HepG2 (cell line): ENCODE results near the gene HECA. TPM values are rescaled to one million over a fixed set of nuclear protein-coding genes. Genes with fewer than 3 reads are reported as not detected.

Experiments used
- ELF1 ChIP-seq: sonication (generic); formaldehyde crosslinking; IDR thresholded peaks from 2 replicates; pipeline ENCODE4 v1.4.0; 2020; ENCODE audit warnings: missing genetic modification reagents
- FOSL1 ChIP-seq: sonication (generic); formaldehyde crosslinking; IDR thresholded peaks from 2 replicates; pipeline ENCODE4 v1.9.0; 2021; ENCODE audit warnings: missing genetic modification reagents, borderline replicate concordance
- FOXC1 ChIP-seq: sonication (generic); formaldehyde crosslinking; IDR thresholded peaks from 2 replicates; pipeline ENCODE4 v1.8.0; 2022; ENCODE audit warnings: mild to moderate bottlenecking, missing genetic modification reagents, borderline replicate concordance
- NFE2L2 ChIP-seq: fragments of 150-350 bp; IDR thresholded peaks from 2 replicates; pipeline ENCODE4 v1.6.1; 2014; ENCODE audit warnings: low read length
- NR2F6 ChIP-seq, 2 experiments: IDR thresholded peaks; 2 replicates each; pipeline ENCODE4 v1.6.1; 2016; ENCODE audit warnings: antibody characterized with exemption in 1 of 2, mild to moderate bottlenecking in 1 of 2
- SOX6 ChIP-seq, 2 experiments: fragments of 450-650 bp in 1 of 2; sonication (generic) in 1 of 2; formaldehyde crosslinking in 1 of 2; IDR thresholded peaks; 2 replicates each; pipeline versions ENCODE4 v1.4.0 to v1.6.1; 2017 to 2020; ENCODE audit warnings: antibody characterized with exemption in 1 of 2, mild to moderate bottlenecking in 1 of 2, missing genetic modification reagents in 1 of 2
- ZNF230 ChIP-seq: sonication (generic); formaldehyde crosslinking; IDR thresholded peaks from 2 replicates; pipeline ENCODE4 v1.4.0; 2020; ENCODE audit warnings: mild to moderate bottlenecking, missing genetic modification reagents
- ZNF264 ChIP-seq: sonication (generic); formaldehyde crosslinking; IDR thresholded peaks from 2 replicates; pipeline ENCODE4 v1.4.0; 2020; ENCODE audit warnings: missing genetic modification reagents
- ZNF296 ChIP-seq: sonication (generic); formaldehyde crosslinking; conservative IDR thresholded peaks from 2 replicates; pipeline ENCODE4 v1.5.0; 2020; ENCODE audit warnings: mild to moderate bottlenecking, missing genetic modification reagents
- ZNF780A ChIP-seq: sonication (generic); formaldehyde crosslinking; IDR thresholded peaks from 2 replicates; pipeline ENCODE4 v1.8.0; 2022; ENCODE audit warnings: mild to moderate bottlenecking, missing genetic modification reagents, moderate library complexity
- polyA plus RNA-seq, 8 experiments: library from polyadenylated mRNA; depleted of rRNA in 3 of 8; stranded (reverse) in 7 of 8; unstranded in 1 of 8; fragments of >200 nt; fragmentation: Illumina TruSeq in 4 of 8; extraction: Trizol in 4 of 8; gene quantifications; 2 replicates each; pipeline versions ENCODE4 v1.2.1 to v1.2.3, GENCODE V29; 2011 to 2016; ENCODE audit warnings: low read depth in 4 of 8, missing spikeins in 1 of 8, mixed read lengths in 1 of 8; ENCODE audit not compliant: insufficient read depth in 1 of 8
- total RNA-seq, 5 experiments: library from RNA; depleted of rRNA; stranded (reverse); fragments of >200 nt; fragmentation: Illumina TruSeq; extraction: Trizol; gene quantifications; 2 replicates each; pipeline ENCODE4 v1.2.3, GENCODE V29; 2016; ENCODE audit warnings: low read depth in 1 of 5
- TF ChIP-seq, protein P1 (sequence below): IDR thresholded peaks from 2 replicates; pipeline ENCODE4 v1.6.1; 2016; ENCODE audit warnings: low read depth, control low read depth
- TF ChIP-seq, protein P2 (sequence below): sonication (generic); formaldehyde crosslinking; IDR thresholded peaks from 2 replicates; pipeline ENCODE4 v1.8.1; 2022; ENCODE audit warnings: low read depth, mild to moderate bottlenecking, missing genetic modification reagents
- TF ChIP-seq, protein P3 (sequence below): sonication (generic); formaldehyde crosslinking; conservative IDR thresholded peaks from 2 replicates; pipeline ENCODE4 v1.8.0; 2022; ENCODE audit warnings: missing genetic modification reagents
- TF ChIP-seq, protein P4 (sequence below): sonication (generic); formaldehyde crosslinking; IDR thresholded peaks from 2 replicates; pipeline ENCODE4 v1.8.1; 2023; ENCODE audit warnings: mild to moderate bottlenecking, missing genetic modification reagents
- TF ChIP-seq, protein P5 (sequence below): sonication (generic); formaldehyde crosslinking; IDR thresholded peaks from 2 replicates; pipeline ENCODE4 v1.5.1; 2020; ENCODE audit warnings: mild to moderate bottlenecking, missing genetic modification reagents, moderate library complexity
- TF ChIP-seq, protein P6 (sequence below): sonication (generic); IDR thresholded peaks from 2 replicates; pipeline ENCODE4 v1.6.1; 2016; ENCODE audit warnings: low read depth, borderline replicate concordance

The HECA gene
- total and polyA plus RNA-seq, 2 of the 13 experiments (the other 11 are each of a cell fraction or from before 2014, with no cell fraction given): 0.18 to 0.49 TPM

DNA sequence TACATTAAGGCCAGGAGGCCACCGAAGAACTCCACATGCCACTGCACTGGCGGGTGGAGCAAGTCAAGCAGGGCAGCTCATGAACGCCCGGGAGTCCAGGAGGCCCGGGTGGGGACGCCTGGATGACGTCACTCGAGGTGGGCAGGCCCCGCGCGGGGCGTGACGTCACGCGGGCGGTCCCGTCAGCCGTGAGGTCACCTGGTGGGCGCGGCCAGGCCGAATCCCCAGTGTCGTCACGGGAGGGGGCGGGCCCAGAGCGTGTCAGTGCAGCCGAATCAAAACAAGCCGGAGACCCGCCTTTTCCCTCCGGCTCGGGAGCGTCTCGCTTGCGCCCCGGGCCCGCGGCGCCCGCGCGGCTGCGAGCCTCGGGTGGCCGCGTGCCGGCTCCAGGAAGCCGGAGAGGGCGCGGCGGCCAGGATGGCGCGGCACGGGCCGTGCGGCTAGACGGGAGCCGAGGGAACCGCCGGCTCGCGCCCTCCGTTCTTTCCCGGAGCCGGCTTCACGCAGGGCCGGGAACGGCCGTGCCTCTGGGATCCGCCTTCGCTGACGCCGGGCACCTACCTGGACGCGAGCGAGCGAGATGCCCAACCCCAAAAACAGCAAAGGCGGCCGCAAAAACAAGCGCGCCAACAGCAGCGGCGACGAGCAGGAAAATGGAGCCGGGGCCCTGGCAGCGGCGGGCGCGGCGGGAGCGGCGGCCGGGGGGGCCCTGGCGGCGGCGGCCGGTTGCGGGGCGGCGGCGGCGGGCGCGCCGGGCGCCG is at the start of gene HECA (continued):
- TF ChIP-seq, protein P1, sequence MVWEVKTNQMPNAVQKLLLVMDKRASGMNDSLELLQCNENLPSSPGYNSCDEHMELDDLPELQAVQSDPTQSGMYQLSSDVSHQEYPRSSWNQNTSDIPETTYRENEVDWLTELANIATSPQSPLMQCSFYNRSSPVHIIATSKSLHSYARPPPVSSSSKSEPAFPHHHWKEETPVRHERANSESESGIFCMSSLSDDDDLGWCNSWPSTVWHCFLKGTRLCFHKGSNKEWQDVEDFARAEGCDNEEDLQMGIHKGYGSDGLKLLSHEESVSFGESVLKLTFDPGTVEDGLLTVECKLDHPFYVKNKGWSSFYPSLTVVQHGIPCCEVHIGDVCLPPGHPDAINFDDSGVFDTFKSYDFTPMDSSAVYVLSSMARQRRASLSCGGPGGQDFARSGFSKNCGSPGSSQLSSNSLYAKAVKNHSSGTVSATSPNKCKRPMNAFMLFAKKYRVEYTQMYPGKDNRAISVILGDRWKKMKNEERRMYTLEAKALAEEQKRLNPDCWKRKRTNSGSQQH: no peak
- no peak for TF ChIP-seq FOXC1 (CRISPR knock-in tag)
- TF ChIP-seq, protein P2, sequence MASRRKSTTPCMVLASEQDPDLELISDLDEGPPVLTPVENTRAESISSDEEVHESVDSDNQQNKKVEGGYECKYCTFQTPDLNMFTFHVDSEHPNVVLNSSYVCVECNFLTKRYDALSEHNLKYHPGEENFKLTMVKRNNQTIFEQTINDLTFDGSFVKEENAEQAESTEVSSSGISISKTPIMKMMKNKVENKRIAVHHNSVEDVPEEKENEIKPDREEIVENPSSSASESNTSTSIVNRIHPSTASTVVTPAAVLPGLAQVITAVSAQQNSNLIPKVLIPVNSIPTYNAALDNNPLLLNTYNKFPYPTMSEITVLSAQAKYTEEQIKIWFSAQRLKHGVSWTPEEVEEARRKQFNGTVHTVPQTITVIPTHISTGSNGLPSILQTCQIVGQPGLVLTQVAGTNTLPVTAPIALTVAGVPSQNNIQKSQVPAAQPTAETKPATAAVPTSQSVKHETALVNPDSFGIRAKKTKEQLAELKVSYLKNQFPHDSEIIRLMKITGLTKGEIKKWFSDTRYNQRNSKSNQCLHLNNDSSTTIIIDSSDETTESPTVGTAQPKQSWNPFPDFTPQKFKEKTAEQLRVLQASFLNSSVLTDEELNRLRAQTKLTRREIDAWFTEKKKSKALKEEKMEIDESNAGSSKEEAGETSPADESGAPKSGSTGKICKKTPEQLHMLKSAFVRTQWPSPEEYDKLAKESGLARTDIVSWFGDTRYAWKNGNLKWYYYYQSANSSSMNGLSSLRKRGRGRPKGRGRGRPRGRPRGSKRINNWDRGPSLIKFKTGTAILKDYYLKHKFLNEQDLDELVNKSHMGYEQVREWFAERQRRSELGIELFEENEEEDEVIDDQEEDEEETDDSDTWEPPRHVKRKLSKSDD: peak; percentile 98
- TF ChIP-seq, protein P3, sequence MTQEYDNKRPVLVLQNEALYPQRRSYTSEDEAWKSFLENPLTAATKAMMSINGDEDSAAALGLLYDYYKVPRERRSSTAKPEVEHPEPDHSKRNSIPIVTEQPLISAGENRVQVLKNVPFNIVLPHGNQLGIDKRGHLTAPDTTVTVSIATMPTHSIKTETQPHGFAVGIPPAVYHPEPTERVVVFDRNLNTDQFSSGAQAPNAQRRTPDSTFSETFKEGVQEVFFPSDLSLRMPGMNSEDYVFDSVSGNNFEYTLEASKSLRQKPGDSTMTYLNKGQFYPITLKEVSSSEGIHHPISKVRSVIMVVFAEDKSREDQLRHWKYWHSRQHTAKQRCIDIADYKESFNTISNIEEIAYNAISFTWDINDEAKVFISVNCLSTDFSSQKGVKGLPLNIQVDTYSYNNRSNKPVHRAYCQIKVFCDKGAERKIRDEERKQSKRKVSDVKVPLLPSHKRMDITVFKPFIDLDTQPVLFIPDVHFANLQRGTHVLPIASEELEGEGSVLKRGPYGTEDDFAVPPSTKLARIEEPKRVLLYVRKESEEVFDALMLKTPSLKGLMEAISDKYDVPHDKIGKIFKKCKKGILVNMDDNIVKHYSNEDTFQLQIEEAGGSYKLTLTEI (CRISPR knock-in tag): no peak
- TF ChIP-seq ZNF264 (CRISPR knock-in tag): no peak
- TF ChIP-seq ZNF296 (CRISPR knock-in tag): no peak
- TF ChIP-seq, protein P4, sequence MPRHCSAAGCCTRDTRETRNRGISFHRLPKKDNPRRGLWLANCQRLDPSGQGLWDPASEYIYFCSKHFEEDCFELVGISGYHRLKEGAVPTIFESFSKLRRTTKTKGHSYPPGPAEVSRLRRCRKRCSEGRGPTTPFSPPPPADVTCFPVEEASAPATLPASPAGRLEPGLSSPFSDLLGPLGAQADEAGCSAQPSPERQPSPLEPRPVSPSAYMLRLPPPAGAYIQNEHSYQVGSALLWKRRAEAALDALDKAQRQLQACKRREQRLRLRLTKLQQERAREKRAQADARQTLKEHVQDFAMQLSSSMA (CRISPR knock-in tag): no peak
- no peak for TF ChIP-seq NR2F6 (IDR thresholded peaks at IDR 0.05)
- TF ChIP-seq NR2F6 (CRISPR knock-in tag; IDR thresholded peaks at IDR 0.05): peak; percentile 16; the same call in 1 of the 2 replicates
- no peak for TF ChIP-seq ZNF780A (CRISPR knock-in tag)
- TF ChIP-seq, protein P5, sequence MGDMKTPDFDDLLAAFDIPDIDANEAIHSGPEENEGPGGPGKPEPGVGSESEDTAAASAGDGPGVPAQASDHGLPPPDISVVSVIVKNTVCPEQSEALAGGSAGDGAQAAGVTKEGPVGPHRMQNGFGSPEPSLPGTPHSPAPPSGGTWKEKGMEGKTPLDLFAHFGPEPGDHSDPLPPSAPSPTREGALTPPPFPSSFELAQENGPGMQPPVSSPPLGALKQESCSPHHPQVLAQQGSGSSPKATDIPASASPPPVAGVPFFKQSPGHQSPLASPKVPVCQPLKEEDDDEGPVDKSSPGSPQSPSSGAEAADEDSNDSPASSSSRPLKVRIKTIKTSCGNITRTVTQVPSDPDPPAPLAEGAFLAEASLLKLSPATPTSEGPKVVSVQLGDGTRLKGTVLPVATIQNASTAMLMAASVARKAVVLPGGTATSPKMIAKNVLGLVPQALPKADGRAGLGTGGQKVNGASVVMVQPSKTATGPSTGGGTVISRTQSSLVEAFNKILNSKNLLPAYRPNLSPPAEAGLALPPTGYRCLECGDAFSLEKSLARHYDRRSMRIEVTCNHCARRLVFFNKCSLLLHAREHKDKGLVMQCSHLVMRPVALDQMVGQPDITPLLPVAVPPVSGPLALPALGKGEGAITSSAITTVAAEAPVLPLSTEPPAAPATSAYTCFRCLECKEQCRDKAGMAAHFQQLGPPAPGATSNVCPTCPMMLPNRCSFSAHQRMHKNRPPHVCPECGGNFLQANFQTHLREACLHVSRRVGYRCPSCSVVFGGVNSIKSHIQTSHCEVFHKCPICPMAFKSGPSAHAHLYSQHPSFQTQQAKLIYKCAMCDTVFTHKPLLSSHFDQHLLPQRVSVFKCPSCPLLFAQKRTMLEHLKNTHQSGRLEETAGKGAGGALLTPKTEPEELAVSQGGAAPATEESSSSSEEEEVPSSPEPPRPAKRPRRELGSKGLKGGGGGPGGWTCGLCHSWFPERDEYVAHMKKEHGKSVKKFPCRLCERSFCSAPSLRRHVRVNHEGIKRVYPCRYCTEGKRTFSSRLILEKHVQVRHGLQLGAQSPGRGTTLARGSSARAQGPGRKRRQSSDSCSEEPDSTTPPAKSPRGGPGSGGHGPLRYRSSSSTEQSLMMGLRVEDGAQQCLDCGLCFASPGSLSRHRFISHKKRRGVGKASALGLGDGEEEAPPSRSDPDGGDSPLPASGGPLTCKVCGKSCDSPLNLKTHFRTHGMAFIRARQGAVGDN (CRISPR knock-in tag): peak; percentile 50
- TF ChIP-seq, protein P6, sequence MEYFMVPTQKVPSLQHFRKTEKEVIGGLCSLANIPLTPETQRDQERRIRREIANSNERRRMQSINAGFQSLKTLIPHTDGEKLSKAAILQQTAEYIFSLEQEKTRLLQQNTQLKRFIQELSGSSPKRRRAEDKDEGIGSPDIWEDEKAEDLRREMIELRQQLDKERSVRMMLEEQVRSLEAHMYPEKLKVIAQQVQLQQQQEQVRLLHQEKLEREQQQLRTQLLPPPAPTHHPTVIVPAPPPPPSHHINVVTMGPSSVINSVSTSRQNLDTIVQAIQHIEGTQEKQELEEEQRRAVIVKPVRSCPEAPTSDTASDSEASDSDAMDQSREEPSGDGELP: no peak
- TF ChIP-seq NFE2L2: no peak
- no peak for TF ChIP-seq SOX6 (IDR thresholded peaks at IDR 0.05)
- 0 out of 2 replicates have a peak, but pooled peaks have one; percentile 21 for TF ChIP-seq SOX6 (CRISPR knock-in tag; IDR thresholded peaks at IDR 0.05)
- TF ChIP-seq ELF1: no peak
- TF ChIP-seq FOSL1 (CRISPR knock-in tag): no peak
- TF ChIP-seq ZNF230 (CRISPR knock-in tag): no peak
